Inflammatory macrophage treated with lipopolysaccharide for 1 hour (primary cell): ENCODE measurements around the gene KXD1.
"Not testable (repeated sequence)": the region's sequence is repeated elsewhere in the genome, so short reads cannot be mapped to it uniquely, and the experiment has no call there.

Experiments
- DNase-seq, 2 donors: peaks; one replicate each; pipeline ENCODE4 v3.0.0-alpha.2; 2020 to 2022

Gene KXD1

DNA sequence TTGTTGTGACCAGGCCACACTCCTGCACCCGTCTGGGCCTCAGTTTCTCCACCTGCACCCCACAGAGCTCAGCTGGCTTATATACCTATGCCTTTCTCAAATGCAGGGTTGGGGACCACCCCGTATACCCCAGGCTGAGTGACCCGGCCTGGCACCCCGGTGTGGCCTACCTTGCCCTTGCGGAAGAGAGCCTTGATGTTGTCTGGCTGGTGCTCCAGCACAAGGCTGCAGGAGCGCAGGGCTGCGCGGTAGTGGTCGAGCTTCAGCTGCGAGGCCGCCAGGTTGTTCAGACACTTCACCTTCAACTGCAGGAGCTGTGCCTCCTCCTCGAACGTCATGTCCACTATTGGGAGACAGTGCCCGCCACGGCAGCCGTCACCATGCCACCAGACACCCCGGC lies 20.2 kb upstream of the KXD1 start:
- no peak for DNase-seq

DNA sequence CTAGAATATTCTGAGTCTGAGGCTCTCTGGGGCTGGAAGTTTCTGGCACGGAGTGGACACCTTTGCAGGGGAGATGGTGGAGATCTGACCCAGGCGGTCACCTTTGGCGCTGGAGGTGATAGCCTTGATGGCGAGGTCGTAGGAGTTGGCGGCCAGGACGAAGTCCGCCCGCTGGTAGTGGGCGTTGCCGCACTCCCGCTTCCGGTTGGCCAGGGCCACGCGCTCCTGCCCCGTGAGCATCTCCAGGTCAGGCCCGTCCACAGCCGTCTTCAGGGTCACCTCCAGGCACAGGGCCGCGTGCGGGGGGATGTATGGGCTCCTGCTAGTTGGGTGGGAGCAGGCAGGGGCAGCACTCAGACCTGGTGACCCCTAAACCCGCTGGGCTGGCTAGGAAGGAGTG lies 19.6 kb upstream of the KXD1 start:
- DNase-seq, result no peak

GRCh38 chr19:18539372-18539771 lies 18.3 kb upstream of the KXD1 start:
- no peak for DNase-seq

GRCh38 chr19:18540200-18540599 lies 17.5 kb upstream of the KXD1 start:
- not testable (repeated sequence) for DNase-seq

DNA sequence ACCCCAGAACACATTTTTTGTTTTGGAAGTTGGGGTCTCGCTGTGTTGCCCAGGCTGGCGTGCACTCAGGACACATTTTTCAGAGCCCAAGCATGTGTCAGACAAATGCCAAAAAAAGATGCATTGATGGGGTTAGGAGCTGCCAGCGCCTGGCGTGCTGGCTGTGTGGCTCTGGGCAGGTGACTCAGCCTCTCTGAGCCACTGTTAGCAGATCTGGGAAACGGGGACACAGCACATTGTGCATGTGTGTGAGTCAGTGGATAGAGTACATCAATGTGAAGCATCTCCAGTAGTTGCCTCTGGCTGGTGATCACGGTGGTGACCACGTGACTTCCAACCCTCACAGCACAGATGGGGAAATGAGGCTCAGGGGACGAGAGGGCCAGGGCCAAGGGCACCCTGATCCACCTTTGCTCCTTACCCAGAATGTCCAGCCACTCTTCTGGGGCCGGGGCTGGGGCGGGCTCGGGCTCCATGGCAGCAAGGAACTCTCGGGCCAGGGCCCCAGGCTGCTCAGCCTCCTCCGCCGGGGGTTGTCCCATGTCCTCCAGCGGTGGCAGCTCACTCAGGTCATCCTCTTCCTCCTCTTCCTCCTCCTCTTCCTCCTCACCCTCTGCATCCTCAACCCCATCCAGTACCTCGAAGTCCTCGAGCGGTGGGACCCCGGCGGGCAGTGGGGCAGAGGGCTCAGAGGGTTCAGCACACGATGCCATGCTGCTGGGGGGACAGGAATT lies 16.2 kb upstream of the KXD1 start:
- no peak for DNase-seq

GRCh38 chr19:18541992-18542940 lies 15.4 kb upstream of the KXD1 start:
- peak in 1 of 2 donors; percentile 12 for DNase-seq

GRCh38 chr19:18542941-18543813 lies 14.5 kb upstream of the KXD1 start, which contains the start of gene FKBP8:
Gene FKBP8 (minus strand): TSS chr19:18543573. CDS start chr19:18541970, 1,603 bp downstream.
- DNase-seq, result peak; percentile 78 to 94

DNA sequence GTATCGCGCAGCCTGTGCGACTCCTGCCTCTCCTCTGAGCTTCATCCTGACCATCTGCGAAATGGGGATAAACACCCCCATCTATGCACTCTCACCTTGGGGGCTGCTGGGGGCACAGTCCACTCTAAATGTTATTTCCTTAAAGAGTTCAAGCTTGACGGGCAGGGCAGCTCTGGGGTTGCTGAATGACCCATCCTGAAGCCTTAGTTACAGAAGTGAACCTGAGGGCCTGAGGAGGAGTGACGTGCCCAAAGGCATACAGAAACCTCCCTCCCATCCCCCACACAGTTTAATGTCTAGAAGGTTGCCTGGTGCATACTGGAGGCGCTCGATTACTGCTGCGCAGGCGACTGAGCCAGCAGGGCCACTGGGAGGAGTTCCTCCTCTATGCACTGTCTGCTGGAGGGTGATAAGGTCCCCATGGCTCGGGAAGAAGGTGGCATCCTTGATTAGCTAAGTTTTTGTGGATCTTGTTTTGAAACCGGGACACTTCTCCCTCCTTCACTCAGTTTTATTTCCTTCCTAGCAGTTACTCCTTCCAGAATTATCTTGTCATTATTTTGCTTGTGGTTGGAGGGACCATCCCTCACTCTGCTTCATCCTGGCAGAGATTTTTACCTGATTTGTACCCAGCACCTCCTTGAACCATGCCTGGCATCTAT lies 13.7 kb upstream of the KXD1 start:
- peak; percentile 74 to 78 for DNase-seq

DNA sequence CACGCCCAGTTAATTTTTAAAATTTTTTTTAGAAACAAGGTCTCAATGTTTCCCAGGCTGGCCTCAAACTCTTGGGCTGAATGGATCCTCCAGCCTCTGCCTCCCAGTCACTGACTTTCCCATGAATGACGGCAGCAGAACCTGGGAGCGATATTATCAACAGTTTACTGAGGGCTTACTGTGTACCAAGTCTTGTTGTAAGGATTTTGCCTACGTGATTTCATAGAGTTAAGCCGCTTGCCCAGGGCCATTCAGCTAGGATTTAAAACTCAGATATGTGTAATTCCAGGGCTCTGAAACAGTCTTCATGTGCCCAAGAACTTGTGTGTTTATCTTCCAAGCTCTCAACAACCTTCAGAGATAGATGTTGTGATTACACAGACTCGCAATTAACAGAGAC lies 6.0 kb upstream of the KXD1 start:
- DNase-seq, result no peak

DNA sequence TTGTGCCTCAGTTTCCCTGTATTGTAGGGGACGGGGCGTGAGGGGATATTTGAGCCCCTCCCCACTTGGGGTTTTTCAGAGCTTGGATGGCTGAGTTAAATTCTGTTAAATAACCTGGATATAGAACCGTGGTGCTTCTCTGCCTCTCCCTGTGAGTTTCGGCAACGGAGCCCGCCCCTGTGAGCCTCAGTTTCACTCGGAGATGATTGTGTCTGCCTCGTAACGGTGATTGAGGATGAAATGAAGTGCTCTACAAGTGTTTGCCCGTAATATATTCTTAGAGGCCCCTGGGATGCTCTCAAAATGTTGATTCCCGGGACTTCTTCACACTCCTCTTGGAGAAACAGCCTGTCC lies 509 bp downstream of the KXD1 start:
- DNase-seq, result no peak

GRCh38 chr19:18558604-18559003 lies 934 bp downstream of the KXD1 start:
- no peak for DNase-seq

DNA sequence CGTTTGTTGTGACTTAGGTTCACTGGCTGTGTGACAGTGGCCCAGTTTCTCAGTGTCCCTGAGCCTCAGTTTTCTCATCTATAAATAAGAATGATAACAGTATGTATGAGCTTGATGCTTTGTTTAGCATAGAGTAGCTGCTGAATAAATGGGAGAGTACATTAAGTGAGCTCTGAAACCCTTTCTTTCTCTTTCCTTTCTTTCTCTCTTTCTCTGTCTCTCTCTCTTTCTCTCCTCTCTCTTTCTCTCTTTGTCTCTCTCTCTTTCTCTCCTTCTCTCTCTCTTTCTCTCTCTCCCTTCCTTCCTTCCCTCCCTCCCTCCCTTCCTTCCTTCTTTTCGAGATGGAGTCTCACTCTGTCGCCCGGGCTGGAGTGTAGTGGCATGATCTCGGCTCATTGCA lies 2.0 kb downstream of the KXD1 start:
- DNase-seq, result no peak

DNA sequence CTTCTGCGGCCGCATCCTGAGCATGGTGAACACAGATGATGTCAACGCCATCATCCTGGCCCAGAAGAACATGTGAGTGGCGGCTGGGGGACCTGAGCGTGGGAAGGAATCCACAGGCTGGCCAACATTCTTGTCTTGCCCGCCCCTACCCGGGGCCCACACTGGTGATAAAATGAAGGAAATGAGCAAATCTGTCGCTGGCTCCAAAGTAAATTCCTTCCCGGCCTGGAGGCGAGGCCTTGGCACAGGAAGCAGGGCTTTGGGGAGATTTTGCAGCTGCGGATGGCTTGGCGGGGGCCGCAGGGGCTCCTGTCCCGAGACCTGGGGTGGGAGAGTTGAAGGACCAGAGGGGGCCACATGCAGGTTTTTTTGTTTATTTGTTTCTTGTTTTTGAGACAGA lies 4.4 kb downstream of the KXD1 start:
- DNase-seq, result no peak

GRCh38 chr19:18566953-18567352 lies 9.3 kb downstream of the KXD1 start:
- DNase-seq, result no peak

DNA sequence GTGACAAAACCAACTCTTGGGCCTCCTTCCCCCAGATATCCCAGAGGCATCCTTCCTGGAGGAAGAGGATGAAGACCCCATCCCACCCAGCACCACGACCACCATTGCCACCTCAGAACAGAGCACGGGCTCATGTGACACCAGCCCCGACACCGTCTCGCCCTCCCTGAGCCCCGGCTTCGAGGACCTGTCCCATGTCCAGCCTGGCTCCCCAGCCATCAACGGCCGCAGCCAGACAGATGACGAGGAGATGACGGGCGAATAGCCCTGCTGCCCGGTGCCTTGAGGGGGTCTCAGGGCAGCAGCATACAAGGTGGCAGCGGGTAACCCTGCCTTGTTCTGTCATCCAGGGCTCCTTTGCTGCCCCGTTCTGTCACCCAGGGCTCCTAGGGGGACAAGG lies 10.7 kb downstream of the KXD1 start:
- DNase-seq, result no peak

GRCh38 chr19:18571564-18572344 lies 14.1 kb downstream of the KXD1 start, which contains the start of gene UBA52:
Gene UBA52 (plus strand): TSS chr19:18571857. CDS start chr19:18573301, 1,444 bp downstream.
- DNase-seq, result peak; percentile 97 to 100

- no peak for DNase-seq
Observed at GRCh38 chr19:18574691-18575291, 17.1 kb downstream of the KXD1 start.

- DNase-seq, result no peak
Observed at GRCh38 chr19:18576383-18576782, 18.7 kb downstream of the KXD1 start.

DNA sequence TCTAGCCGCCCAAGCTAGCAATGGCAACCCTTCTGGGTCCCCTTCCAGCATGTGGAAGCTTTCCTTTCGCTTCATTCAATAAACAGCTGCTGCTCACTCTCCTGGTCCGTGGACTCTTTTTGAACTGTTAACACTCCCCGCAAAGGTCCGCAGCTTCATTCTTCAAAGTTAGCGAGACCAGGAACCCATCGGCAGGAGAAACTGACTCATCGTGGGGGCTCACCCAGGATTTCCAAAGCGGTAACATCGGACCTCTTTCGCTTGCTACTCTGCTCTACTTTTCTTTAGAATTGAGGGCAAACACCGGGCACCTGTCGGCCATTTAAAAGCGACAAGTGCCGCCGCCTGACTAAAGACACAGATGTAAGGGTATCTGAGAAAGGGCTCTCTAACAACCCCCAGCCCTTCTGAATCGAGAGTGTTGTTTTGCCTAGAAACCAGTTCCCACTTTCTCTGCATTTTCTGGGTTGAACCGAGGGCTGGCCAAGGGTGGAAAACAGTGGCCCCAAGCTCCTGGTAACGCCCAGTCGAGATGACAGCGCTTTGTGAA lies 19.8 kb downstream of the KXD1 start:
- DNase-seq, result no peak

GRCh38 chr19:18580311-18580710 lies 22.6 kb downstream of the KXD1 start:
- DNase-seq, result no peak

- peak; percentile 59 to 60 for DNase-seq
Observed at GRCh38 chr19:18586306-18586705, 28.6 kb downstream of the KXD1 start.
